ENCODE data around the gene FSIP1.

FSIP1 gene

GRCh38 chr15:39588531-39589192 is 194.0 kb downstream of the FSIP1 start:
- no peak overlapping the region for H3K4me3 ChIP-seq (ENCODE audit: low read depth, low read length)
- no peak for TF ChIP-seq CTCF (IDR thresholded peaks at IDR 0.05; ENCODE audit: control insufficient read depth, extremely low read depth, insufficient read depth)
- no peak for DNase-seq (ENCODE audit: low read depth)

- no peak for DNase-seq (ENCODE audit: low read depth)
- TF ChIP-seq CTCF (IDR thresholded peaks at IDR 0.05; ENCODE audit: control insufficient read depth, extremely low read depth, insufficient read depth) = no peak
- H3K4me3 ChIP-seq (ENCODE audit: low read depth, low read length) = no peak overlapping the region
These were observed 194.7 kb downstream of the FSIP1 start for GRCh38 chr15:39587731-39588530.

GRCh38 chr15:39587096-39587721 is 195.4 kb downstream of the FSIP1 start:
- DNase-seq (ENCODE audit: low read depth) = no peak
- H3K4me3 ChIP-seq (ENCODE audit: low read depth, low read length) = no peak overlapping the region
- no peak for TF ChIP-seq CTCF (IDR thresholded peaks at IDR 0.05; ENCODE audit: control insufficient read depth, extremely low read depth, insufficient read depth)

- H3K4me3 ChIP-seq (ENCODE audit: low read depth, low read length) = no peak overlapping the region
- DNase-seq (ENCODE audit: low read depth) = no peak
- TF ChIP-seq CTCF (IDR thresholded peaks at IDR 0.05; ENCODE audit: control insufficient read depth, extremely low read depth, insufficient read depth) = no peak
These were observed 196.1 kb downstream of the FSIP1 start for GRCh38 chr15:39586387-39587095.

GRCh38 chr15:39585871-39586301 is 196.8 kb downstream of the FSIP1 start:
- TF ChIP-seq CTCF (IDR thresholded peaks at IDR 0.05; ENCODE audit: control insufficient read depth, extremely low read depth, insufficient read depth) = no peak
- H3K4me3 ChIP-seq (ENCODE audit: low read depth, low read length) = no peak overlapping the region
- no peak for DNase-seq (ENCODE audit: low read depth)

GRCh38 chr15:39585389-39585841 is 197.2 kb downstream of the FSIP1 start:
- H3K4me3 ChIP-seq (ENCODE audit: low read depth, low read length) = no peak overlapping the region
- no peak for DNase-seq (ENCODE audit: low read depth)
- TF ChIP-seq CTCF (IDR thresholded peaks at IDR 0.05; ENCODE audit: control insufficient read depth, extremely low read depth, insufficient read depth) = no peak

Measured in LNCaP clone FGC (cell line).